NCI-H446 treated with DMSO at 0.1 percent for 48 hours (cell line): ENCODE data around the gene LMF1.
"Not testable (repeated sequence)": the region's sequence is repeated elsewhere in the genome, so short reads cannot be mapped to it uniquely, and the experiment has no call there.

Experiments
- DNase-seq: peaks from one replicate; lab custom pipeline; 2025; lab: John Stamatoyannopoulos, UW

LMF1 gene

DNA sequence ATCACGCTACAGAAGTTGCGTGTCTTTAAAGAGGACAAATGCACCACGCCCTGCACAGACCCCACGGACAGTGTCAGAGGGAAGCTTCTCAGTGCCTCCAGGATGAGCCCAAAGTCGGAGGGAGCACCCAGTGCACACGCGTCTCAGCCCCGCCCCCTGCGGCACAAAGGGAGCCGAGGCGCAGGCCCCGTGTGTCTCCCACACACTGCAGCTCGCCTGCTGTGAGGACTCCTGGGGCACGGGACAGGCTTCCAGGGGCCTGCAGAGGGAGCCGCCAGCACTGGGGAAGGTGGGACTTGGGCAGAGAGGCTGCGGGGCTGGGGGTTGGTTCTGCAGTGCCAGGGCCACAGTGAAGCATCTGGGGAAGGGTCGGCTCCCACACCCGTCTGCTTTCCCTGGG is 77.4 kb downstream of the LMF1 start:
- DNase-seq = no peak

DNA sequence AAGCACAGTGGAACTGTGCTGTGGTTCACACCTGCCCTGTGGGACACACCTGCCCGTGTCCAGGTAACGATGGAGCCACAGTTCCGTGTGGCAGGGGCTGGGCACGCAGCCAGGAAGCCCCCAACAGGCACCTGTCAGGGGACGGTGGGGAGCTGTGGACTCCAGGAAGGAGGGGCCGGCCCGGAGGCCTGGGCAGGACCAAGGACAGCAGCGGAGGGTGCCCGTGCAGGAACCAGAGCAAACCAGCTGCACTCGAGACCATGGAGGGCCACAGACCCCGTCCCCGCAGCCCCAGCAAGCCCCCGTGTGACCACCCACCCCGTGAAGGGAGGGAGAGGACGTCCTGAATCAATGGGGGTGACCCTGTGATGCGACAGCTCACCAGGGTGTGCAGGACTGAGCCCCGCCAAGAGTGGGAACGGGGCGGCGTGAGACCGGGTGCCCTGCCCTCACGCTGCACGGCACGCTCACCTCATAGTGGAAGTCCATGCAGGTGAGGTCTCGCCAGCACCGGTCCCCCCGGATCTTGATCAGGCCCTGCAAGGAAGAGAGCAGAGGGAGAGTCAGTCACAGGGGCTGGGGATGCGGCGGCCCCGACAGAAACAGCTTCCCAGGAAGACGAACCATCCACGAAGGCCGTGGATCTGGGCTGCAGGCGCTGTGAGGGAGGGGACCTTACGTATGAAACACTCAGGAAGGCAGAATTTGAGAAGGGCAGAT is 78.1 kb downstream of the LMF1 start:
- no peak for DNase-seq

DNA sequence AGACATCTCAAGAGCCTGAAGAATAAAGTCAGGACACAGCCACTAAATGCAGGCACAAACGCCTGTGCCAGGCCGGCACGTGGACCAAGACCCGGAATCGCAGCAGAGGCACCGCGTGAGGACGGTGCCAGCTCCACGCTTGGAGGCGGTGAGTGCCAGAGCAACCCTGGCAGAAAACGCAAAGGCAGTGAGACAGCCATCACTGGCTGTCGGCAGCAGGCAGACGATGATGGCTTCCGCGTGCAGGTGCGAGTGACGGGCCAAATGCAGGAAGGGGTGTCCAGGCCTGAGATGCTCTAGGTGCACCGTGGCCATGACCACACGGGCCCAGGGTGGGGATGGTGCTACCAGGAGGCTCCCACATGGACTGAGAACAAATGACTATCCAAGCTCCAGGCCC is 78.8 kb downstream of the LMF1 start:
- DNase-seq = no peak

DNA sequence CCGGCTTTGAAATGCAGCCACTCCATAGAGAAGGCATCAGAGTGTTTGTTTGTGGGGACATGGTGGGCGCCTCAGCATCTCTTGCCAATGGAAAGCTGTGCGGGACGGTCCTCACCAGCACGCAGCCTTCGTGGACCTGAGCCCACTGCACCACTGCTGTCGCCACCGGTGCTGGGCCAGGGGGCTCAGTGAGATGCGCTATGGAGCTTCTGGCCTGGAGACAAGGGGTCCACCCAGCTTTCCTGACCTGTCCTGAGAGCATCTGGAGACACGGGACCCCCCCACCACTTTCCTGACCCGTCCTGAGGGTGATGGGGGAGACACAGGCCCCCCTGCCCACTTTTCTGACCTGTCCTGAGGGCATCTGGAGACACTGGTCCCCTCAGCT is 79.4 kb downstream of the LMF1 start:
- no peak for DNase-seq

DNA sequence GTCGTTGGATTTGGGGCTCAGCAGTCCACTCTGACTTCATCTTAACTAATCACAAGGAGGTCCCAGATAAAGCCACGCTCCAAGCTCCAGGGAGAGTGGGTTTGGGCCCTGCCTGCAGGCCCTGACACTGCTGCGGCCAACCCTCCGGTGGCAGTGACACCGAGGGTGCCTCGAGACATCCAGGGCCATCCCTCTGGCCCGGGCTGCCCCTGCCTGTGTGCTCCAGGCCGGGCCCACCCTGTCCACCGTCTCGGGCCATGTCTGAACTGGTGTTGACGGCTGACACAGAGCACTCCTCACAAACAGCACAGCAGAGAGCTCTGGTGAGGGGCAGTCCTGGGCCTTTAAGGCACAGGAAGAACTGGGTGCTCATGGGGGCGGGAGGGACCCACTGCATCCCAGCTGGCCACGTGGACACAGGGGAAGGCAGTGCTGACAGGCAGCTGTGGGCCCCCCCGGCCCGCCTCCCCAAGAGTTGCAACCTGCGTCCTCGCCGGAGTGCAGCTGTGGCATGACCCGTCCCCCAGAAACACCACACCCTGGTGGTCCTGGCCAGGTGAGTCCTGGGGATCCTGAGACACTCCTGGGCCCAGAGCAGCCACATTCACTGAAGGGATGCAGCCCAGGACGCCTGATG is 80.0 kb downstream of the LMF1 start:
- no peak for DNase-seq

DNA sequence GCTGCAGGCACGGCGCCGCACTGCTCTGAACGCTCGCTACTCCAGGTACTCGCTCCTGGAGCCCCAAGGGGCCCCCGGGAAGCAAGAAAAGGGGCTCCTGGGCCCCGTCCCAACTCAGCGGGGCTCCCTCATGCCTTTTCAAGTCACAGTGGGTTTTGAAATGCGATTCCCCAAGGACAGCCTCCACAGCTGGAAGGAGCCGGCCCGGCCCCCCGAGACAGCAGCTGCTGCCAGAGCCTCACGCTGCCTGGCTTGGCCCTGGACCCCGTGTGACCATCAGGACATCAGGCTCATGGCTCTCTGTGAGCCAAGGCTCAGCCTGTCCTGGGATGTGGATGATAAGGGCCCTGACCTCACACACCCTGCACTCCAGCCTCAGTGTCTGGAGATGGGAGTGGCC is 80.6 kb downstream of the LMF1 start:
- no peak for DNase-seq

DNA sequence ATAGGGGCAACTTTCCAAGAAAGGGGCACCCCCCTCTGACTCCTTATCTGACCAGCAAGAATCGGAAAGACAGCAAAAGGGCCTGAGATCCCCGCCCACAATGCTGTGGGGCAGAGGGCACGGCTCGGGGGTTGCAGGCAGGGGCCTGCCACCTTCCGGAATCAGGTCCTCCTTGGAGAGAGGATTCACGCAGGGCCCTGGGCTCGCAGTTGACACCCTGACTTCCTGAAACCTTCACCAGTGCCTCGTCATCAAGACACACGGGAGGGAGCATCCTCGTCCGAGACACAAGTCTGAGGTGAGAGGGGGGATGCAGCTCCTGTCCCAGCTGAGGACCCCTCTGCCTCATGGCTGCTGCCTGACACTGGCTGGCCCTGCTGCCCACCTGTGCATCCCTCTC is 81.2 kb downstream of the LMF1 start:
- no peak for DNase-seq

DNA sequence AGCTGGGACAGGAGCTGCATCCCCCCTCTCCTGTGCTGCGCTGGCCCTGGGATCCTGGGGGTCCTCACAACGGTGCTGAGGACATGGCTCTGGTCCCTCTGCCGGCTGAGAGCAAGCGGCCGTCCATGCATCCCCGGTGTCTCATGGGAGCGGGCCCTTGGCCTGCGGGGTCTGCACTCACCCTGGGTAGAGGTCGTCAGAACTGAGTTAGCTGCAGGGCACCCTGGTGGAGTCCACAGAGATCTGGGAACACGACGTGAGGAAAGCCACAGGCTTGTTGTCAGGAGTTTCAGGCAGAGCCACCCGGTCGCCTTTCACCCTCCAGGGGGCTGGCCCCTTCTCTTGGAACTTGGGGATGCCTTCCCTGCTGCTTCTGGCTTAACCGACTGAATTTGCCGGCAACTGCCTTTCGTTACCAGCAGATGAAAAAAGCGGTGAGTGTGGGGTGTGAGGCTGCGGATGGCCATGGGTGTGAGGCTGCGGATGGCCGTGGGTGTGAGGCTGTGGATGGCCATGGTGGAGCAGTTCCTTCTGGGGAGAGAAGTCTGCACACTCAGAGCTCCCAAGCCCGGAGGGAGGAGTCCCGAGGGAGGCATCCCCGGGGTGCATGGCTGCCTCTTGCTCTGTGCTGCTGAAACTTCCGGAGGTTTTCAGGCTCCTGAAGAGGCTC is 81.7 kb downstream of the LMF1 start:
- DNase-seq = no peak

DNA sequence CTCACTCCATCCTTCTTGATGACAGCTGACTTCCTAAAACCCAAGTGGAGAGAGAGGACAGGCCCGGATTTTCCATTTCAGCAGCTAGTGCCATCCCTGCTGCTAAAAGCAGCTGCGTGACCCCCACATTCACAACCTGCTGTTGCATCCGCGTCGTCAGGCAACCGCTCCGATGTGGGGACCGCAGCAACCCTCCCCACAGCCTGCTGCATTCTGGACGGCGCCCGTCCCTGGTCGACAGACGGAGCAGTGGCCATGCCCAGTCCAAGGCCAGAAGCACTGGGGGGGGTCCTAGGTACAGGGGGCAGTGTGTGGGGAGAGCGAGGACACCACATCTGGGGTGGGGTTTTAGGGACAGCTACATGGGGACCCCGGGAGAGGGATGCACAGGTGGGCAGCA is 82.3 kb downstream of the LMF1 start:
- not testable (repeated sequence) for DNase-seq

DNA sequence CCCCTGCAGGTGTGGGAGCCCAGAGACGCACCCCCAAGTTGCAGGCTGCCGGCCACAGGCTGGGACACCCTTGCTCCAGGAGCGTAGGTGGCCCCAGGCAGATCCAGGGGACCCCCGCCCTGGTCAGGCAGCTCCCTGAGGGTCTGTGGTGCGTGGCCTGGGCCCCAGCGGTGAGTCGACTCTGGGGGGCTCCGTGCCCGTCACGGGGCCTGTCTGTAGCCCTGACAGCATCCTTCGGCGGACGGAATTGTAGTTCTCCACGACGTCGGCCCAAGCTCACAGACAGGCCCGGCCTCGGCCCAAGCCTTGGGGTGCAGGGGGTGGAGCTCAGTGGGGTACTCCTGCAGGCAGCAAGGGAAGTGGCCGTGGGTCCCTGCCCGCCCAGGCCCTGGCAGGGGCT is 82.9 kb downstream of the LMF1 start:
- DNase-seq = no peak

DNA sequence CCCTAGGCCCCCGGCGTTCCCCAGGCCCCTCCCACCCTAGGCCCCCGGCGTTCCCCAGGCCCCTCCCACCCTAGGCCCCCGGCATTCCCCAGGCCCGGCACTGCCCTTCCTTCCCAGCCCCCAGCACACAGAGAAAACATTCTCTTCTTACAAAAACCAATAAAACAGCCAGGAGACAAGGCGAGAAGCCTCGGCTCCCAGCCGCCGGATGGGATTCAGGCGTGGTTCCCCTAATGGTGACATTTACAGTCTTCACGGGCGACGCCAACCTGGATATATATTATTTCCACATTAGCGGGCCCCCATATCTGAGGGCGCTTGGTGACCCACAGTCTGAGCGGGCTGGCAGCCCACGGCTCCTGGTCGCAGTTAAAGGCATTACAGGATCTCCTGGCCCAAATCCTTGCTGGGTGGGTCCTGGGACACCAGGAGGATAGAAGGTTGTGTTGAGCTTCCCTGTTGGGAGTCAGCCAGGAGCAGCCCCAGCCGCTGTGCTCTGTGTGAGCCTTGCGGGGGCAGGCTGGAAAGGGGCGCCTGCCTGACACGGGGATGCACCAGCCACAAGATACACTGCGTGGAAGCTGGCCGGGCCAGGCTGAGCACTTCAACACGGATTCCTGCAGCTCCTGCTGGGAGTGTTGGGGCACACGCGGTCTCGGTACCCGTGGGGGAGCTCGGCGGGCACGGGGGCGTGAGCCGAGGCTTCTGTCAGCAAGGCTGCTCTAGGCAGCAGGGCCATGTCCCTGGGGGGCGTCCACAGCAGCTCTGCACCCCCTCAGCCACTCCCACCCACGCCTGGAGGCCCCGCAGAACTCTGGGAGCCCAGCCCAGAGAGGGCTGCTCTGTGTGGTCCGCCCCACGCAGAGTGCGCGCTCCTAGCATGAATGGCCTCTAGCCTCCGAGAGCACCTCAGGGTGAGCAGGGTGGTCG is 83.7 kb downstream of the LMF1 start:
- no peak for DNase-seq

DNA sequence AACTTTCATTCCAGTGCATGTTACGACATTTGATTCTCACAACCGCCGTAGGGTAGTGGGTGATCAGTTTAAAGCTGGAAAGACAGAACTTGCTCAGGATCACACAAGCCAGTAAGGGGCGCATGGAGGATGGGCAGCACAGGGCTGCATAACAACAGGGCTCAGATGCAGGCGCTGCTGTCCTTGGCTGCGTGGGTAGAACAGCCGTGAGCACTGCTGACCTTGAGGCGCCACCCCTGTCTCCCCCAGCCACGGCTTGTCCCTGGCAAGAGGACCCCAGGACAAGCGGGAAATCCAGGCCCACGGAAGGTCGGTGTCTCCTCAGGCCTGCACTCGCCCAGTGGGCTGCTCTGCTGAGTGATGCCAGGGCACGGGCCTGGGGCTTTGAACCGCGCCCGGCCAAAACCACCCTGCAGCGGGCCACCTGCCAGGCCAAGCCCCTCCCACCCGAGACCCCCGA is 84.7 kb downstream of the LMF1 start:
- no peak for DNase-seq

DNA sequence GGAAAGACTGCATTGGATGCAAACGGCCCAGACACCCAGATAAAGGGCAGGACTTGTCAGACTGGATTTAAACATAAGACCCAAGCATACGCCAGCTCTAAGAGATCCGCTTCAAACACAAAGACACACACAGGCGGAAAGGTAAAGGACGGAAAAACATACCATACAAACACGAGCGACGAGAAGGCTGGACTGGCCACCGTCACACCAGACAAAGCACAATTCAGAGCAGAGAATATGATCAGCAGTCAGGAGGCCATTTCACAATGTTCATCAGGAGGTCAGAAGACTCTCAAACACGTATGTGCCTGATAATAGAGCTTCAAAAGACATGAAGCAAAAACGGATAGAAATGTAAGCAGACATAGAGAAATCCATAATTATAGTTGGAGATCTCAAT is 85.4 kb downstream of the LMF1 start:
- no peak for DNase-seq

DNA sequence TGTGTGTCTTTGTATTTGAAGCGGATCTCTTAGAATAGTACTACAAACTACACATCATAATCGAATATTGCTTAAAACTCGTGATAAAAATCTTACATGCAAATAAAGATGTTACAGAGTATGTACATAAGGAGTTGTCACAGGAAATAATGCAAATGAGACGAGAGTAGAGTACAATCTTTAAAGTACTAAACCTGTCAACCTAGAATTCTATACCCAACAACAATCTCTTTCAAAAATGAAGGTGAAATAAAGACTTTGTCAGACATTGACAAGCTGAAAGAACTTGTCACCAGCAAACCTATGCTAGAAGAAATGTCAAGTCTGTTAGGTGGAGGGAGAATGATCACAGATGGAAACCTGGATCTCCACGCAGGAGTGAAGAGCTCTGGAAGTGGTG is 86.6 kb downstream of the LMF1 start:
- DNase-seq = no peak

DNA sequence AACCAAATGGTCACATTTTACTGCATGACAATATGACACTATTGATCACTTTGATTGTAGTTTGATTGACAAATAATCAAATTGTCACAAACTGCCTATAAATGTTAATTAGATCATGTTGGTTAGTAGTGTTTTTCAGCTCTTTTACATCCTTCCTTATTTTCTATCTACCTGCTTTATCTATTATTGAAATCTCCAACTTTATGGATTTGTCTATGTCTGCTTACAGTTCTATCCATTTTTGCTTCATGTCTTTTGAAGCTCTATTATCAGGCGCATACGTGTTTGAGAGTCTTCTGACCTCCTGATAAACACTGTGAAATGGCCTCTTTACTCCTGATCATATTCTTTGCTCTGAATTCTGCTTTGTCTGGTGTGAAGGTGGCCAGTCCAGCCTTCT is 87.0 kb downstream of the LMF1 start:
- no peak for DNase-seq

DNA sequence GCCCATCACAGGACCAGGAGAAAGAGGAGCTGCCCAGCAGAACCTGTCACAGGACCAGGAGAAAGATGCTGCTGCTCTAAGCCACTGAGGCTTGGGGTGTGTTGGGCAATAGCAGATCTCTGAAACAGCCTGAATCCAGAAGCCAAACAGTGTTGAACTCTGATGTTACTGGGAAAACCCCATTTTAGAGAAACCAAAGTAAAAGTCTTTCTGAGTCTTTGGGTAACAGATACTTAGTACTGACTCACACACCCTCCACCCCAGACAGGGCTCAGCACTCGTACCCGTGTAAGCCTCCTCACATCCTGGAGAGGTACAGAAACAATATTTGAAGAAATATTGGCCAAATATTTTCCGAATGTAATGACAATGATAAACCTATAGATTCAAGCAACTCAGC is 87.4 kb downstream of the LMF1 start:
- DNase-seq = no peak

DNA sequence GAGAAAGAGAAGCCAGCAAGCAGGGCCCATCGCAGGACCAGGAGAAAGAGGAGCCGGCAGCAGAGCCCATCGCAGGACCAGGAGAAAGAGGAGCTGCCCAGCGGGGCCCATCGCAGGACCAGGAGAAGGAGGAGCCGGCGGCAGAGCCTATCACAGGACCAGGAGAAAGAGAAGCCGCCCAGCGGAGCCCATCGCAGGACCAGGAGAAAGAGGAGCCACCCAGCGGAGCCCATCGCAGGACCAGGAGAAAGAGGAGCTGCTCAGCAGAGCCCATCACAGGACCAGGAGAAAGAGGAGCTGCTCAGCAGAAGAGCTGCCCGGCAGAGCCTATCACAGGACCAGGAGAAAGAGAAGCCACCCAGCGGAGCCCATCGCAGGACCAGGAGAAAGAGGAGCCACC is 88.1 kb downstream of the LMF1 start:
- not testable (repeated sequence) for DNase-seq

DNA sequence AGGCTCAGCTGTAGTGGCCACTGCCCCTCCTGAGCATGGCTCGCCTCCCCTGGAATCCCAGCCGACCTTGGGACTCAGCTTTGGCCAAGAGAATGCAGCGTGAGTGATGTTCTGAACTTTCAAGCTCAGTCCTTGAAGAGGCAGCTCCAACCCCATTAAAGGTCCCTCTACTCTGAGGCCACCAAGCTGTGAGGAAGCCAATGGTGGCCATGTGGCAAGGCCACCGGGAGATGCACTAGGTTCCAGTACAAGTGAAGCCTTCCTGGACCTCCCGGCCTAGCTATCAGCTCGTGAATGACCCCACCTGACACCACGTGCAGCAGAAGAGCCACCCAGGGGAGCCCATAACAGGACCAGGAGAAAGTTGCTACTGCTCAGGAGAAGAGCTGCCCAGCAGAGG is 88.5 kb downstream of the LMF1 start:
- no peak for DNase-seq

DNA sequence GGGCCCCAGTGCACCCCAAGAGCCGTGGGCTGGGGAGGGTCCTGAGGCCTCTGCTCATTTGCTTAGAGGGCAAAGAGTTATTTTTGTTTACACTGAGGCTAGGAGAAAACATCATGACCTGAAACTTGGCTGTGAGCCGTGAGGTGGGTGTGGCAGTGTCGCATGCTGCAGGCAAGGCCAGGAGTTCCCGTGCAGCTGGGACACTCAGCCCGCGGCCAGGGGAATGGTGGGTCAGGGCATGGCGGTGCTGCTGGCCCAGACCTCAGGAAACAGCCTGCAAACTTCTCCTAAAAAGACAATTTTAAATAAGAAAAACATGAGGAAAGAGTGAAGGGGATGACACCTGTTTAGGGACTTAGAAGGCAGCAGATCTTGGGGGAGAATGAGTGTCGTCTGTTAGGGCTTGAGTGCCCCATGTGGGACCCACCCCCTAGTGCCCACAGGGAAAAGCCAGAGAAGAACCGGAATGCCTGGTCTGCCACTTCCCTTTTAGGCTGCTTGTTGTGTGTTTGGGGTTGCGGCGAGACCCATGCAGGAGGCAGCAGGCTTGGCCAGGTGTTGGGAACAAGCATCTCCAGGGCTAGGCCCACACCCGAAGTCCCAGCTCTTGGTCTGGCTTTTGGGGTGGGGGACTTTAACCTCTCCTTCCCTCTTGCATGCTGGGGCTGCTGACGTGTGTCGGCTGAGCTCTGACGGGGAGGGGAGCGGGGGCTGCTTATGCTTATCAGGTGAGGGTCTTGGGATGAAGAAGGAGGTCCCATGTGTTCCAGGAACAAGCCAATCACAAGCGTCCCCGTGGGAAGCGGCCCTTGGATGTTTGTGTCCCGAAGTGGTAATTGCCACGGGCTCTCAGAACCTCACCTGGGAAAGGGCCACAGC is 89.3 kb downstream of the LMF1 start:
- no peak for DNase-seq

DNA sequence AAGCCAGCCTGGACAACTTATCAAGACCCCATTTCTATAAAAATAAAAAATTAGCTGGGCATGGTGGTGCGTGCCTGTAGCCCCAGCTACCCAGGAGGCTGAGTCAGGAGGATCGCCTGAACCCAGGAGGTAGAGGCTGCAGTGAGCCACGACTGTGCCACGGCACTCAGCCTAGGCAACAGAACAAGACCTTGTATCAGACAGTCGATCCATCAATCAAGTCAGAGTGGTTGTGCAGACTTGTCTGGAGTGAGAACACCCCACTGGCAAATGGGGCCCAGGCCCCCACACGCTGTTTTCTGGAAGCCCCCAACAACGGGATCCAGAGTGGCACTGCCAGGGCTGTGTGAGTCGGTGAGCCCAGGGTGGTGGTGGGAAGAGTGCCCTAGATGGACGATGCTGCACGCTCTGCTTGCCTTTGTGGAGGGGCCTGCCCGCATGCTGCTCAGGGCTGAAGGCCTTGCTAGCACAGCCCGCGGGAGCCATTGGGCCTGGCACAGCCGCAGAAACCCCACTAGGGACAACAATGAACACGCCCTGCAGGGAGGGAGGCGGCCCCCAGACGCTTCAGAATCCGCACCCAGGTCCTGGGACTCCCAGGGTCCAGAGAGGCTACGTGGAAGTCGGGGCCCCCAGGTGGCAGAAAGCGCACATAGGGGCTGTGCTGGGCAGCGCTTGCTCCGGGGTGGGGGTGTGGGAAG is 90.2 kb downstream of the LMF1 start:
- DNase-seq = no peak

DNA sequence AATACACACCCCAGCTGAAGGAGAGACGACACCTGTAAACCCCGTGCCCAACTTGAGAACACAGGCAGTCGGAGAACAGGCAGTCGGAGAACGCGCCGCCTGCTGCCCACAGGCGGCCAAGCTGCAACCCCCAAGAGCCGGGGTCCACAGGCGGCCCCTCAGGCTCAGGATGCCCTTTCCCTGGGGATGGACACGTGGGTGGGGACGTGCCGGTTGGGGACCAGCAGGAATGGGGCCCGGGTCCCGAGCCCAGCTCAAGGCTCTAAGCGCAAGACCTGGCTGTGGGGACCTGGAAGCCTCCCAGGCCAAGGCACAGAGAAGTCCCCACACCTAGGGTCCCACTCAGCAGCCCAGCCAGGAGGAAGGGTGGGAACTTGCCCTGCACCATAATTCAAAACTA is 90.8 kb downstream of the LMF1 start:
- no peak for DNase-seq
